Endothelial cell (in vitro differentiated cells): Measurements from ENCODE around the gene DHDDS. TPM values are rescaled to one million over a fixed set of nuclear protein-coding genes. Genes with fewer than 3 reads are reported as not detected.

Experiments used
- DNase-seq: peaks from one replicate; pipeline ENCODE4 v3.0.0; 2021; ENCODE audit warnings: low spot score
- H3K27ac Mint-ChIP-seq: one replicate; pipeline ENCODE4 v1.8.0; 2021; ENCODE audit warnings: mixed read lengths, inconsistent platforms; ENCODE audit not compliant: unreplicated experiment
- H3K27me3 Mint-ChIP-seq: one replicate; pipeline ENCODE4 v1.8.0; 2021; ENCODE audit warnings: mild to moderate bottlenecking, moderate library complexity, mixed read lengths, inconsistent platforms; ENCODE audit not compliant: unreplicated experiment
- H3K36me3 Mint-ChIP-seq: one replicate; pipeline ENCODE4 v1.8.0; 2021; ENCODE audit warnings: mild to moderate bottlenecking, low read depth, mixed read lengths, inconsistent platforms; ENCODE audit not compliant: unreplicated experiment
- H3K4me1 Mint-ChIP-seq: one replicate; pipeline ENCODE4 v1.8.0; 2021; ENCODE audit warnings: mild to moderate bottlenecking, mixed read lengths, inconsistent platforms; ENCODE audit not compliant: unreplicated experiment
- H3K4me3 Mint-ChIP-seq: one replicate; pipeline ENCODE4 v1.8.0; 2021; ENCODE audit warnings: mild to moderate bottlenecking, mixed read lengths, inconsistent platforms; ENCODE audit not compliant: unreplicated experiment
- H3K9me3 Mint-ChIP-seq: one replicate; pipeline ENCODE4 v1.8.0; 2021; ENCODE audit warnings: mixed read lengths, inconsistent platforms; ENCODE audit not compliant: unreplicated experiment
- total RNA-seq: library from RNA; stranded (reverse); fragmentation: NEBNext Ultra II Directional; extraction: Animal tissue kit (Norgen Biotek cat#: 25700); gene quantifications from one replicate; pipeline ENCODE4 v1.2.1, GENCODE V29; 2021; ENCODE audit not compliant: unreplicated experiment
- TF ChIP-seq, protein P1 (sequence below): fragments of 200-600 bp; sonication (generic); IDR thresholded peaks from one replicate; pipeline ENCODE4 v1.5.0; 2021; ENCODE audit warnings: antibody characterized with exemption; ENCODE audit not compliant: unreplicated experiment

DHDDS gene
- total RNA-seq, 1 donor from 2014 or later, result 63.5 TPM

DNA sequence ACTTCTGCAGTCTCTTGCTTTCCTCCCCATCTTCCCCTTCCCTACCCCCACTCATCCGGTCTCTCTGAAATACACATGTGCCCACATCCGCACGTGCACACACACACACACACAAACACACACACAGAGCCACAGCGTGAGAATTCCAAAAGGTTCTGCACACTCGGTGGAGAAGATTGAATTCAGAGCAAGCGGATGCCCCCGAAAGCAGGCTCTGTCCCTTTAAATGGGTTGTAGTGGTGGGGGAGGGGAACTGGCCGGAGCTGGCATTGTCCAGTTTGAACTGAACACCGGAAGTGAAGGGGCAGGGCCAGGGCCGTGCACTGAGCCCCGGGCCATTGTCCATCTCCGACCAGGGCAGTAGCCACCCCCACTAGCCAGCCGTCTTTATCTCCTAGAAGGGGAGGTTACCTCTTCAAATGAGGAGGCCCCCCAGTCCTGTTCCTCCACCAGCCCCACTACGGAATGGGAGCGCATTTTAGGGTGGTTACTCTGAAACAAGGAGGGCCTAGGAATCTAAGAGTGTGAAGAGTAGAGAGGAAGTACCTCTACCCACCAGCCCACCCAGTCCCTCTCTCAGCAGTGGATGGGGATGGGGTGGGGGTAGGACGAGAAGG is 22.8 kb upstream of the DHDDS start:
- TF ChIP-seq, protein P1, sequence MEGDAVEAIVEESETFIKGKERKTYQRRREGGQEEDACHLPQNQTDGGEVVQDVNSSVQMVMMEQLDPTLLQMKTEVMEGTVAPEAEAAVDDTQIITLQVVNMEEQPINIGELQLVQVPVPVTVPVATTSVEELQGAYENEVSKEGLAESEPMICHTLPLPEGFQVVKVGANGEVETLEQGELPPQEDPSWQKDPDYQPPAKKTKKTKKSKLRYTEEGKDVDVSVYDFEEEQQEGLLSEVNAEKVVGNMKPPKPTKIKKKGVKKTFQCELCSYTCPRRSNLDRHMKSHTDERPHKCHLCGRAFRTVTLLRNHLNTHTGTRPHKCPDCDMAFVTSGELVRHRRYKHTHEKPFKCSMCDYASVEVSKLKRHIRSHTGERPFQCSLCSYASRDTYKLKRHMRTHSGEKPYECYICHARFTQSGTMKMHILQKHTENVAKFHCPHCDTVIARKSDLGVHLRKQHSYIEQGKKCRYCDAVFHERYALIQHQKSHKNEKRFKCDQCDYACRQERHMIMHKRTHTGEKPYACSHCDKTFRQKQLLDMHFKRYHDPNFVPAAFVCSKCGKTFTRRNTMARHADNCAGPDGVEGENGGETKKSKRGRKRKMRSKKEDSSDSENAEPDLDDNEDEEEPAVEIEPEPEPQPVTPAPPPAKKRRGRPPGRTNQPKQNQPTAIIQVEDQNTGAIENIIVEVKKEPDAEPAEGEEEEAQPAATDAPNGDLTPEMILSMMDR, result no peak

DNA sequence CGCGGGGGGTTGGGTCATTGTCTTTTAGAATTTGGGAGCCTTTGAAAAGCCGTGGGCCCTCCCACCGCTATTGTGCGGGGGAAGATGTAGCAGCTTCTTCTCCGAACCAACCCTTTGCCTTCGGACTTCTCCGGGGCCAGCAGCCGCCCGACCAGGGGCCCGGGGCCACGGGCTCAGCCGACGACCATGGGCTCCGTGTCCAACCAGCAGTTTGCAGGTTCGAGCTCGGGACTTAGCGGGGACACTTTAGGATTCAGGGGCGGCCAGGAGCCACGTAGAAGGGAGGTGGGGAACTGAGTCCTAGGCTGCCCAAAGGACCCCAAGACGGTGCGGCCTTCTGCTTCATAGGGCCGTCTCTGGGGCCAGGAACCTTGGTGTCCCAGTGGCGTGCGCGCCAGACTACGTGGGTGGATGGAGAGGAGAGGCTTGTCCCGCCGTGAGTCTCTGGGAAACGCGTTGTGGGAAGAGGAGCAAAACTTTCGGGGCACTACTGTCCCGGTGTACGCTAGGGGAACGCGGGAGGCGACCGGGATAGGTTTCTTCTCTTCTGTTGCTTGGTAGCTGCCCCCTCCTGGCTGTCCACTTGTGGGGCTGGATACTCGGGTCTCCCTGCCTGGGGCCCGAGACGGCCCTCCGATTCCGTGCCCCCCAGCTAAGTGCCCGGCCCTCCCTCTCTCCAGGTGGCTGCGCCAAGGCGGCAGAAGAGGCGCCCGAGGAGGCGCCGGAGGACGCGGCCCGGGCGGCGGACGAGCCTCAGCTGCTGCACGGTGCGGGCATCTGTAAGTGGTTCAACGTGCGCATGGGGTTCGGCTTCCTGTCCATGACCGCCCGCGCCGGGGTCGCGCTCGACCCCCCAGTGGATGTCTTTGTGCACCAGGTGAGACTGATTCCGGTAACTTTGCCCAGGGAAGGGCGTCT is 21.2 kb upstream of the DHDDS start, which contains the start of gene LIN28A:
LIN28A (plus strand) TSS at position 112 of the 918 bp plus-strand sequence; CDS start at position 187, 75 bp downstream.
- no peaks in the 10 kb centered on the region for H3K9me3 Mint-ChIP-seq
- no peaks in the 10 kb centered on the region for H3K36me3 Mint-ChIP-seq
- peak within 1 kb of the TSS; percentile 94 for H3K4me3 Mint-ChIP-seq
- H3K27me3 Mint-ChIP-seq, result peaks cover 8% of the 10 kb centered on the region
- peak within 1 kb of the TSS; percentile 64 for H3K27ac Mint-ChIP-seq
- TF ChIP-seq, protein P1, result no peak
- DNase-seq, result peak; percentile 27
- H3K4me1 Mint-ChIP-seq, result peaks cover 36% of the 10 kb centered on the region

More for the DNA sequence above, 22.8 kb upstream of the DHDDS start:
- H3K36me3 Mint-ChIP-seq, result no peaks in the 10 kb centered on the region
- H3K27ac Mint-ChIP-seq, result peak overlapping the region; percentile 65
- H3K9me3 Mint-ChIP-seq, result no peaks in the 10 kb centered on the region
- peak; percentile 73 for DNase-seq
- peaks cover 33% of the 10 kb centered on the region for H3K4me1 Mint-ChIP-seq
- H3K27me3 Mint-ChIP-seq, result peaks cover 8% of the 10 kb centered on the region
- peak overlapping the region; percentile 84 for H3K4me3 Mint-ChIP-seq

DNA sequence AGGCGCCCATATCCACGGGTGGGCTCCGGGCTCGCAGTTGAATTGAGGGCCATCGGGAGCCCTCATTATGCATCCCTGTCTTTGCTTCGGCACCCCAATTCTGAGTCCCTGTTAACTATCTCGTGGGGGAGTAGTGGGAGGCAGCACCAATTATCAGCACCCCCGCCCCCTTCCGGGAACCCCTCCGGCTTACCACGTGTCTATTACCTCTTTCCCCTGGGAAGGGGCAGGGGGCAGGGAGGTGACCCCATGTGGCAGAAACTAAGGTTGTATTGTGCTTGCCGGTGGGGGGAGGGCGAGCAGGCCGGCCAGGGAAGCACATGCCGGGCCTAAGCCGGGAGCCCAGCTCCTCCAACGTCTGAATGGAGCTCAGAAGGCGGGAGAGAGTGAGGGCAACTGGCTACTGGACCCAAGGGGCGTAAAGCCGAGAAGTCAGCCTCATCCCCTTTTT is 20.5 kb upstream of the DHDDS start:
- peaks cover 36% of the 10 kb centered on the region for H3K4me1 Mint-ChIP-seq
- H3K36me3 Mint-ChIP-seq, result no peaks in the 10 kb centered on the region
- peak overlapping the region; percentile 94 for H3K4me3 Mint-ChIP-seq
- DNase-seq, result no peak
- H3K9me3 Mint-ChIP-seq, result no peaks in the 10 kb centered on the region
- TF ChIP-seq, protein P1, result no peak
- H3K27ac Mint-ChIP-seq, result no peak overlapping the region
- peaks cover 8% of the 10 kb centered on the region for H3K27me3 Mint-ChIP-seq

DNA sequence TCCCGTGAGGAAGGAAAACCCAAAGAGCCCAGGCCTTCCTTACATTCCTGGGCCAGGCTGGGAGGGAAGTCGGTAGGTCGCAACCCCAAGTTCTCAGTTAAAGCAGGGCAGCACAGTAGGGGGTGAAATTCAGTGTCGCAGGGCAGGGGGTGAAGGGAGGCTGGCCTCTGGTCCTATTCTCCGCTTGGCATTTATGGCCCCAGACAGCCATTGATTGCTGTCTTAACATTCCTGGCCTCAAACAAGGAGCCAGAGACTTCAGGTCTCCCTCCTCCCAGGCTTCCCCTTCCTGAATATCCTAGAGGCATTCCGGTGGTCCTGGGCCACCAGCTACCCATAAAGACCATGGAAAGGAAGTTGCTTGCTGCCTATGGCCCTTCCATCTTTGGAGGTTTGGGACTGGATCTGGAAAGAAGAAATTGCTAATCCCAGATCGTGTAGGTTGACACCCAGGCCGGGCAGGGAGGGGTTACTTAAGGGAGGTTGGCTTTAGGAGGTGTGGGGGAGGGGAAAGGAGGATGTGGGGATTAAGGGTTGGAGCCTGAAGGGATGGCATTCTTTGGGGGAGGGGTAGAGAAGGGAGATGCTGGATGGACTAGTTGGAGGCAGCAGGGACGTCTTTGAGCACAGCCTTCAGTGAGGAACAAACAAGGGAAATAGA is 19.8 kb upstream of the DHDDS start:
- Mint-ChIP-seq H3K27me3 (peaks cover 7% of the 10 kb centered on the region), H3K27ac (peak overlapping the region; percentile 8), H3K36me3 (no peaks in the 10 kb centered on the region), H3K9me3 (no peaks in the 10 kb centered on the region), H3K4me1 (peaks cover 39% of the 10 kb centered on the region), H3K4me3 (peak overlapping the region; percentile 94)
- TF ChIP-seq, protein P1, result no peak
- no peak for DNase-seq
